ENCODE measurements around the gene ZNF785. TPM values are rescaled to one million over a fixed set of nuclear protein-coding genes. Genes with fewer than 3 reads are reported as not detected.

ZNF785 gene
- total and polyA plus RNA-seq, 2 of the 13 experiments (the other 11 are each of a cell fraction or from before 2014, with no cell fraction given) = 0.01 TPM; not detected in 1

DNA sequence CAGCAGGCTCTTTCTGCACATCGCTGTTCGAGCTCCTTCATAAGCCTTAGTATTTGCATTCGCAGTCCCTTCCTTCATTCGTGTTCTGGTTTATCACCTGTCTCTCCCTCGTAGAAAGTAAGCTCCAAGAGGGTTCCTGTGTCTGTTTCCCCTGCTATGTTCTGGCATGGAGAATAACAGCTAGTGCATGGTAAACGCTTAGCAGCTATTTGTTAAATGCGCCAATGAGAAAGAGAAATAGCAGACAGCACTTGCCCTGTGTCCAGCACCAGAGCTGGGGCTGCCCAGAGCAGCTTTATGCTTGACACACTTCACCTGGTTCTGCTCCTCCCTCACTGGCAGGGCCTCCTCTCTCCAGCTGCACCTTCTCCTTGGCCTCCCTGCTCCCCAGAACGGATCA, 19.5 kb downstream of the ZNF785 start:
- POLR2A ChIA-PET = interaction anchor here (0.9 to 3.9 kb wide), 3 partner anchors 8 to 44 kb away, joined by 5 to 36 read pairs (median 12); partner anchors contain the start of genes ZNF689, ZNF747 and ZNF764
- no TSS peak for BruUV-seq (replicated peaks)
- H3K27ac ChIP-seq (ENCODE audit: extremely low read length, insufficient read depth, low read length) = no peak overlapping the region
- no peak for TF ChIP-seq NR3C1 (CRISPR knock-in tag; IDR thresholded peaks at IDR 0.05)
- no peak for TF ChIP-seq CENPT (CRISPR knock-in tag; IDR thresholded peaks at IDR 0.05; ENCODE audit: low read depth)
- TF ChIP-seq, protein P1, sequence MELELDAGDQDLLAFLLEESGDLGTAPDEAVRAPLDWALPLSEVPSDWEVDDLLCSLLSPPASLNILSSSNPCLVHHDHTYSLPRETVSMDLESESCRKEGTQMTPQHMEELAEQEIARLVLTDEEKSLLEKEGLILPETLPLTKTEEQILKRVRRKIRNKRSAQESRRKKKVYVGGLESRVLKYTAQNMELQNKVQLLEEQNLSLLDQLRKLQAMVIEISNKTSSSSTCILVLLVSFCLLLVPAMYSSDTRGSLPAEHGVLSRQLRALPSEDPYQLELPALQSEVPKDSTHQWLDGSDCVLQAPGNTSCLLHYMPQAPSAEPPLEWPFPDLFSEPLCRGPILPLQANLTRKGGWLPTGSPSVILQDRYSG (CRISPR knock-in tag; IDR thresholded peaks at IDR 0.05) = no peak
- TF ChIP-seq HOXA7 (CRISPR knock-in tag; IDR thresholded peaks at IDR 0.05) = no peak
- no peak for TF ChIP-seq ETV5 (CRISPR knock-in tag; IDR thresholded peaks at IDR 0.05; ENCODE audit: borderline replicate concordance)
- no peak for TF ChIP-seq NFE2L2 (IDR thresholded peaks at IDR 0.05; ENCODE audit: low read length)
- no peak for TF ChIP-seq ZNF326 (CRISPR knock-in tag; IDR thresholded peaks at IDR 0.05; ENCODE audit: borderline replicate concordance)
- no peak for TF ChIP-seq TCF12 (IDR thresholded peaks at IDR 0.05)
- no peak for TF ChIP-seq TCF12 (CRISPR knock-in tag; IDR thresholded peaks at IDR 0.05)
- no peak for TF ChIP-seq SRSF4 (IDR thresholded peaks at IDR 0.05; ENCODE audit: low read depth, low read length, poor library complexity, severe bottlenecking)
- TF ChIP-seq, protein P2, sequence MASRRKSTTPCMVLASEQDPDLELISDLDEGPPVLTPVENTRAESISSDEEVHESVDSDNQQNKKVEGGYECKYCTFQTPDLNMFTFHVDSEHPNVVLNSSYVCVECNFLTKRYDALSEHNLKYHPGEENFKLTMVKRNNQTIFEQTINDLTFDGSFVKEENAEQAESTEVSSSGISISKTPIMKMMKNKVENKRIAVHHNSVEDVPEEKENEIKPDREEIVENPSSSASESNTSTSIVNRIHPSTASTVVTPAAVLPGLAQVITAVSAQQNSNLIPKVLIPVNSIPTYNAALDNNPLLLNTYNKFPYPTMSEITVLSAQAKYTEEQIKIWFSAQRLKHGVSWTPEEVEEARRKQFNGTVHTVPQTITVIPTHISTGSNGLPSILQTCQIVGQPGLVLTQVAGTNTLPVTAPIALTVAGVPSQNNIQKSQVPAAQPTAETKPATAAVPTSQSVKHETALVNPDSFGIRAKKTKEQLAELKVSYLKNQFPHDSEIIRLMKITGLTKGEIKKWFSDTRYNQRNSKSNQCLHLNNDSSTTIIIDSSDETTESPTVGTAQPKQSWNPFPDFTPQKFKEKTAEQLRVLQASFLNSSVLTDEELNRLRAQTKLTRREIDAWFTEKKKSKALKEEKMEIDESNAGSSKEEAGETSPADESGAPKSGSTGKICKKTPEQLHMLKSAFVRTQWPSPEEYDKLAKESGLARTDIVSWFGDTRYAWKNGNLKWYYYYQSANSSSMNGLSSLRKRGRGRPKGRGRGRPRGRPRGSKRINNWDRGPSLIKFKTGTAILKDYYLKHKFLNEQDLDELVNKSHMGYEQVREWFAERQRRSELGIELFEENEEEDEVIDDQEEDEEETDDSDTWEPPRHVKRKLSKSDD (CRISPR knock-in tag; IDR thresholded peaks at IDR 0.05; ENCODE audit: low read depth) = no peak
- no peak for TF ChIP-seq ZSCAN25 (CRISPR knock-in tag; IDR thresholded peaks at IDR 0.05)
- no peak for TF ChIP-seq ZFAT (CRISPR knock-in tag; conservative IDR thresholded peaks at IDR 0.05)
- TF ChIP-seq, protein P3, sequence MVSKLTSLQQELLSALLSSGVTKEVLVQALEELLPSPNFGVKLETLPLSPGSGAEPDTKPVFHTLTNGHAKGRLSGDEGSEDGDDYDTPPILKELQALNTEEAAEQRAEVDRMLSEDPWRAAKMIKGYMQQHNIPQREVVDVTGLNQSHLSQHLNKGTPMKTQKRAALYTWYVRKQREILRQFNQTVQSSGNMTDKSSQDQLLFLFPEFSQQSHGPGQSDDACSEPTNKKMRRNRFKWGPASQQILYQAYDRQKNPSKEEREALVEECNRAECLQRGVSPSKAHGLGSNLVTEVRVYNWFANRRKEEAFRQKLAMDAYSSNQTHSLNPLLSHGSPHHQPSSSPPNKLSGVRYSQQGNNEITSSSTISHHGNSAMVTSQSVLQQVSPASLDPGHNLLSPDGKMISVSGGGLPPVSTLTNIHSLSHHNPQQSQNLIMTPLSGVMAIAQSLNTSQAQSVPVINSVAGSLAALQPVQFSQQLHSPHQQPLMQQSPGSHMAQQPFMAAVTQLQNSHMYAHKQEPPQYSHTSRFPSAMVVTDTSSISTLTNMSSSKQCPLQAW (CRISPR knock-in tag; IDR thresholded peaks at IDR 0.05) = no peak
- TF ChIP-seq ZNF564 (CRISPR knock-in tag; IDR thresholded peaks at IDR 0.05) = no peak
- no peak for TF ChIP-seq HOMEZ (CRISPR knock-in tag; IDR thresholded peaks at IDR 0.05; ENCODE audit: low read depth)
- TF ChIP-seq TOPORS (CRISPR knock-in tag; IDR thresholded peaks at IDR 0.05) = no peak
- no peak for TF ChIP-seq FOXJ3 (CRISPR knock-in tag; IDR thresholded peaks at IDR 0.05; ENCODE audit: borderline replicate concordance)

More for the DNA sequence above, 19.5 kb downstream of the ZNF785 start:
- FAIRE-seq (no peak), DNase-seq (ENCODE audit: low spot score) (no peak), ATAC-seq (peak; percentile 19; the same call in 2 of the 3 replicates)
- no peaks in the 10 kb centered on the region for H3K36me3 ChIP-seq (replicated peaks in 1 of 2; ENCODE audit: control insufficient read depth in 1 of 2, insufficient read depth in 2 of 2, low read length in 2 of 2)
- H3K9ac ChIP-seq (ENCODE audit: insufficient read depth, low read depth, low read length) = no peak overlapping the region
- H2AFZ ChIP-seq (ENCODE audit: low read length) = no peak overlapping the region
- H3K4me2 ChIP-seq (ENCODE audit: low read depth, low read length) = peak overlapping the region; percentile 13; the same call in 1 of the 2 replicates
- H4K20me1 ChIP-seq (ENCODE audit: insufficient read depth, low read length) = no peaks in the 10 kb centered on the region
- H3K9me3 ChIP-seq (ENCODE audit: low read length) = no peaks in the 10 kb centered on the region
- H3K4me3 ChIP-seq (replicated peaks in 1 of 3; ENCODE audit: insufficient read depth in 1 of 3, low read depth in 2 of 3, low read length in 3 of 3) = 0 out of 6 replicates have a peak overlapping the region, but pooled peaks of 1 of the 3 experiments have one; percentile 0
- H3K27me3 ChIP-seq (ENCODE audit: control insufficient read depth in 1 of 2, insufficient read depth in 2 of 2, low read length in 2 of 2) = no peaks in the 10 kb centered on the region
- CTCF ChIA-PET (ENCODE audit: low intra/inter-chr PET ratio, low total read pairs) = no interaction called here
- peaks cover under 1% of the 10 kb centered on the region for H3K79me2 ChIP-seq (ENCODE audit: insufficient read depth, low read length)
- in situ Hi-C loops (cut with HindIII; ENCODE audit: extremely low pct_ligation_motif_present, low pct_unique_long_range_greater_than_20kb) (no loop called here), intact Hi-C loops (cut with micrococcal nuclease; ENCODE audit: unreplicated experiment) (no loop called here)
- peaks cover 49% of the 10 kb centered on the region for H3K4me1 ChIP-seq (ENCODE audit: insufficient read depth, low read length)
- WGBS (ENCODE audit: low lambda C conversion rate) = 57% methylated on average over 8 of the region's 8 CpGs
